Esophagus (tissue), 2 donors: ENCODE results near the gene OR51B2. TPM values are rescaled to one million over a fixed set of nuclear protein-coding genes. Genes with fewer than 3 reads are reported as not detected.
"Not testable (repeated sequence)": the region's sequence is repeated elsewhere in the genome, so short reads cannot be mapped to it uniquely, and the experiment has no call there.

Experiments used
- H3K27ac ChIP-seq, 2 donors: one replicate each; pipeline ENCODE4 v1.5.1; 2013; ENCODE audit warnings: low read depth in 2 of 2, mild to moderate bottlenecking in 2 of 2, inconsistent platforms in 1 of 2, low read length in 1 of 2, moderate library complexity in 1 of 2
- H3K27me3 ChIP-seq, 2 donors: one replicate each; pipeline ENCODE4 v1.6.1; 2013; ENCODE audit warnings: low read length in 2 of 2, control low read depth in 1 of 2, mild to moderate bottlenecking in 1 of 2; ENCODE audit not compliant: insufficient read depth in 2 of 2, control insufficient read depth in 1 of 2
- H3K36me3 ChIP-seq, 2 donors: one replicate each; pipeline ENCODE4 v1.6.1; 2013; ENCODE audit warnings: low read length in 1 of 2; ENCODE audit not compliant: control insufficient read depth in 2 of 2, insufficient read depth in 2 of 2
- H3K4me1 ChIP-seq, 2 donors: one replicate each; pipeline ENCODE4 v1.6.1; 2013; ENCODE audit warnings: low read length in 1 of 2; ENCODE audit not compliant: control insufficient read depth in 2 of 2, insufficient read depth in 2 of 2
- H3K4me3 ChIP-seq, 2 donors: one replicate each; pipeline ENCODE4 v1.5.1; 2013; ENCODE audit warnings: low read length in 2 of 2, mild to moderate bottlenecking in 2 of 2, low read depth in 1 of 2, moderate library complexity in 1 of 2
- H3K9me3 ChIP-seq, 2 donors: one replicate each; pipeline ENCODE4 v1.6.1; 2013; ENCODE audit warnings: mild to moderate bottlenecking in 2 of 2, low read depth in 1 of 2, low read length in 1 of 2, moderate library complexity in 1 of 2; ENCODE audit not compliant: control insufficient read depth in 2 of 2, insufficient read depth in 1 of 2
- WGBS, 2 donors: extraction: QIAGEN DNeasy Blood & Tissue Kit; methylation state at CpG; one replicate each; pipeline ENCODE4 v1.1.7; 2013; 5-methylcytosine and 5-hydroxymethylcytosine counted together
- polyA plus RNA-seq, 2 donors: library from polyadenylated mRNA; stranded (reverse); fragments of 200-250 nt; gene quantifications; one replicate each; pipeline ENCODE4 v1.2.3, GENCODE V29; 2013
- donor health status: healthy with polysubstance abuse.
- donor health status: Bipolar disorder and iron deficiency.

Gene OR51B2
- polyA plus RNA-seq, 2 donors: not detected

GRCh38 chr11:5335170-5335569 lies 11.1 kb upstream of the OR51B2 start:
- 36 to 55% methylated on average over 1 of the region's 1 CpG for WGBS, 2 donors
- Histone ChIP-seq H3K4me3 (no peak overlapping the region), H3K27ac (no peak overlapping the region), H3K27me3 (no peaks in the 10 kb centered on the region), H3K9me3 (no peaks in the 10 kb centered on the region), H3K4me1 (no peaks in the 10 kb centered on the region), H3K36me3 (no peaks in the 10 kb centered on the region)

GRCh38 chr11:5317292-5317691 lies 6.8 kb downstream of the OR51B2 start:
- no peak overlapping the region for H3K27ac ChIP-seq
- H3K9me3 ChIP-seq: no peaks in the 10 kb centered on the region
- no peaks in the 10 kb centered on the region for H3K36me3 ChIP-seq
- 51 to 60% methylated on average over 5 of the region's 5 CpGs for WGBS, 2 donors
- no peaks in the 10 kb centered on the region for H3K27me3 ChIP-seq
- no peak overlapping the region for H3K4me3 ChIP-seq
- H3K4me1 ChIP-seq: no peaks in the 10 kb centered on the region

GRCh38 chr11:5313326-5314023 lies 10.6 kb downstream of the OR51B2 start:
- not testable (repeated sequence) for H3K27me3 ChIP-seq, H3K4me1 ChIP-seq, H3K36me3 ChIP-seq, H3K4me3 ChIP-seq, H3K27ac ChIP-seq, H3K9me3 ChIP-seq
- 74 to 77% methylated on average over 3 of the region's 3 CpGs for WGBS, 2 donors

- WGBS, 2 donors: 93 to 96% methylated on average over 1 of the region's 1 CpG
- H3K4me1 ChIP-seq: no peaks in the 10 kb centered on the region
- H3K27ac ChIP-seq: no peak overlapping the region
These were observed 13.7 kb downstream of the OR51B2 start for GRCh38 chr11:5310423-5310822.

GRCh38 chr11:5307256-5308019 lies 16.7 kb downstream of the OR51B2 start:
- H3K4me1 ChIP-seq: no peaks in the 10 kb centered on the region
- H3K36me3 ChIP-seq: no peaks in the 10 kb centered on the region
- no peak overlapping the region for H3K27ac ChIP-seq
- H3K9me3 ChIP-seq: no peaks in the 10 kb centered on the region
- no peak overlapping the region for H3K4me3 ChIP-seq
- no peaks in the 10 kb centered on the region for H3K27me3 ChIP-seq
- WGBS, 2 donors: 48 to 62% methylated on average over 2 of the region's 2 CpGs

More at GRCh38 chr11:5310423-5310822, 13.7 kb downstream of the OR51B2 start:
- Histone ChIP-seq H3K4me3 (no peak overlapping the region), H3K36me3 (no peaks in the 10 kb centered on the region), H3K27me3 (no peaks in the 10 kb centered on the region), H3K9me3 (no peaks in the 10 kb centered on the region)

GRCh38 chr11:5304046-5304445 lies 20.1 kb downstream of the OR51B2 start:
- Histone ChIP-seq H3K9me3 (no peaks in the 10 kb centered on the region), H3K27me3 (no peaks in the 10 kb centered on the region), H3K4me3 (no peak overlapping the region), H3K4me1 (no peaks in the 10 kb centered on the region), H3K36me3 (no peaks in the 10 kb centered on the region), H3K27ac (no peak overlapping the region)
- WGBS, 2 donors: 79 to 89% methylated on average over 1 of the region's 1 CpG

GRCh38 chr11:5303626-5304025 lies 20.5 kb downstream of the OR51B2 start:
- no peaks in the 10 kb centered on the region for H3K9me3 ChIP-seq
- no peaks in the 10 kb centered on the region for H3K27me3 ChIP-seq
- no peaks in the 10 kb centered on the region for H3K4me1 ChIP-seq
- H3K27ac ChIP-seq: no peak overlapping the region
- H3K36me3 ChIP-seq: no peaks in the 10 kb centered on the region
- H3K4me3 ChIP-seq: no peak overlapping the region
- 69 to 70% methylated on average over 5 of the region's 5 CpGs for WGBS, 2 donors

- Histone ChIP-seq H3K4me1 (no peaks in the 10 kb centered on the region), H3K36me3 (no peaks in the 10 kb centered on the region), H3K27ac (no peak within 1 kb of the TSS), H3K4me3 (no peak within 1 kb of the TSS), H3K9me3 (no peaks in the 10 kb centered on the region), H3K27me3 (no peaks in the 10 kb centered on the region)
- 86 to 87% methylated on average over 2 of the region's 2 CpGs for WGBS, 2 donors
These were observed 22.3 kb downstream of the OR51B2 start, which contains the start of gene OR51B4 for GRCh38 chr11:5301846-5302245. Gene OR51B4, minus strand, starts transcription at chr11:5301946. Its CDS starts 0 bp downstream, at chr11:5301946.

GRCh38 chr11:5300251-5300650 lies 23.8 kb downstream of the OR51B2 start:
- Histone ChIP-seq H3K36me3 (no peaks in the 10 kb centered on the region), H3K27ac (no peak overlapping the region), H3K9me3 (no peaks in the 10 kb centered on the region), H3K27me3 (no peaks in the 10 kb centered on the region), H3K4me1 (no peaks in the 10 kb centered on the region), H3K4me3 (no peak overlapping the region)
- 61 to 64% methylated on average over 3 of the region's 3 CpGs for WGBS, 2 donors
